HG03378 (cell line): ENCODE results near the gene CABCOCO1.
A peak's percentile ranks its signal among the peaks of the same experiment; 100 is the strongest.

Experiments
- ATAC-seq: cut with Tn5 transposase; IDR thresholded peaks from one replicate; pipeline ENCODE4 v1.9.1; 2021; ENCODE audit warnings: mild to moderate bottlenecking, moderate library complexity; ENCODE audit not compliant: unreplicated experiment

The CABCOCO1 gene

DNA sequence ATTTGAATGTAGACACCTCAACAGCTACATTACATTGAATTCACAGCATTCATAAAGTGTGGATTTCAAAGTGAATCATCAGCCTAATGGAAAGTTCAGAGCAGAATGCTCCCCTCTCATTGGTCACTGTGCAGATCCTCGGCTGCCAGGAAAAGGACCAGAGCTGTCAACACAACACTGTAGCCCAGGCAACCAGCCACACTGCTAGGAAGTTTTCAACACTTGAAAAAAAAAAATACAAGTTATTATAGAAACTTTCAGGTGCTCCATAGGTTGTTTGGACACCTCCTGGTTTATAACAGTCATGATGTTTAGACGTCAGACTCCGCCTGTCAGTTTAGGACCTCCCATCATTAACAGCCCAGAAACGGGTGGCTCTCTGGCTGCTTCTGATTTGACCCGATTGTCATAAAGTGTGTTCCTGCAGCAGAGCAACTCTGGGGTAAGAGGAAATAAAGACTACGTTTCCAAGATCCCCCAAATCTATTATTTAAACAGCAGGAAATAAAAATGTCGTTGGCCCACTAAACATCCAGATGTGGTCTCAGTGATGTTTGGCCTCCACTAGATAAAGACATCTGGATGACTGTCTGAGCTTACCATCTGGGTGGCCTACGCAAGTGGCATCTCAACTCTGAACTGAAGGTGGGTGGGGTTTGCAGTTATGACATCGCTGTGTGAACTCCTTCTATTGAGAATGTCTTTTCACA is 117.4 kb downstream of the CABCOCO1 start:
- no peak for ATAC-seq

DNA sequence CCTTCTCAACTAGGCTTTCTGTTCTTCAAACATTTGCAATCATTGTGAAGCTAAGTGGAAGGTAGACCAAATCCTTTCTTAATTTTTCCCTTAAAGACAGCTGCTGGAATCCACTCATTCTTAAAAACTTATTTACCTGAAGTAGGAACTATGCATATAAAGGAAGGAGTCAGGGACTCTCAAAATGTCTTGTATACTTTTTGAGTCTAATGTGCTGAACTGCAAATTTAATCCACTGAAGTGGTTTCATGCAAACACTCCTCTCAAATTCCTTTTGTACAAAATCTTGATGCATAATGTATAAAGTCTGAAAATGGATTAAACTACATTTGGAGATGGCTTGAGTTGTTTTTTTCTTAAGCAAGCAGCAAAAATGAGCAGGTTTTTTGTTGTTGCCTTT is 118.0 kb downstream of the CABCOCO1 start:
- ATAC-seq, result no peak

DNA sequence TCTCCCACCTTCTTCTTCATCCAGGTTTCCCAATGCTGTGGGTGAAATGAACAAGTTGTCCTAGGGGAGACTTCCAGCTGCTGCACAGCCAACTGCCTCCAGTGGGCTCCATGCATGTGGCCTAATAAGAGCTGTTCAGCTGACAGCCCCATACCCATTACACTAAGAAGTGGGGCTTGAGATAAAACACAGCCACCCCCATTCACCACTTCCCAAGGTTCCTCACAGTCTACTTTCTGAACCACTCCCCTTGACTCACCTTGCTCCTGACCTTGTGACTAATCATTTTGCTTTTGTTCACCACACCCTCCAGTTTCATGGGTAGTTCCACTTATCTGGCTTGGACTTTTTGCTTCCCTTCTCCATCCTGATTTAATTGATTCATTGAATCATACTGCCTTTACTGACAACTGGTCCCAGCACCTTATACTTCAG is 119.3 kb downstream of the CABCOCO1 start:
- ATAC-seq, result no peak

DNA sequence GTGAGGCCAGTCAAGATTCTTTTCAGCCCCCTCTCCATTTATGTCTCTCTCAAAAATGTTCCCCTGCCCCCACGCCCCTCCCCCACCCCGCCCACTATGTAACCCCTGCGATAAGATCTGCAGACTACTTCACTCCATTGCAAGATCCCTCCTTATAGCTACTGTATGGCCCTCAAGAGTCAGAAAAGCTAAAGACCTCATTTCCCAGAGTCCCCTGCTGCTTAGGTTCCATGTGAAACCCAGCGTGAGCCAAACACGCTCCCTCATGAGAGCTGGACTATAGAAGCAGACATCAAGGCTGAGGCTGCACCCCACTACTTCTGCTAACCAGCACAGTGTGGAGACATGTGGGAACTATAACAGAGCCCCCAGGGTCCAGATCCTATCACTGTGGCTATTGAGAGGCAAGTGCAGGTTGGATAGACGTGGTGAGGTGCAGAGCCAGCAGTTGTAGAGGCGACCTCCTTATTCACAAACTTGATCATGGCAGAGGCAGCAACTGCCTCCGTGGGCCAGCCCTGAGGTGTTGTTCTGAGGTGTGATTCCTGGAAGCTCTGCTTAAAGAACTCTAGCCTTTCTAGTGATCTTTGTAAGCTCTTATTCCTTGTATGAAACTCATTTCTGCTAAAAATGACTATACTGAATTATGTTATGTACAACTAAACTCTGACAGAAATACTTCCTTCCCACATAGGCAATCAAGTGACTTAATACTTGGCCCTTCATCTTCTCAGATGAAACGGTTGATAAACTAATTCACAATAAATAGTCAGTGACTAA is 121.8 kb downstream of the CABCOCO1 start:
- no peak for ATAC-seq

DNA sequence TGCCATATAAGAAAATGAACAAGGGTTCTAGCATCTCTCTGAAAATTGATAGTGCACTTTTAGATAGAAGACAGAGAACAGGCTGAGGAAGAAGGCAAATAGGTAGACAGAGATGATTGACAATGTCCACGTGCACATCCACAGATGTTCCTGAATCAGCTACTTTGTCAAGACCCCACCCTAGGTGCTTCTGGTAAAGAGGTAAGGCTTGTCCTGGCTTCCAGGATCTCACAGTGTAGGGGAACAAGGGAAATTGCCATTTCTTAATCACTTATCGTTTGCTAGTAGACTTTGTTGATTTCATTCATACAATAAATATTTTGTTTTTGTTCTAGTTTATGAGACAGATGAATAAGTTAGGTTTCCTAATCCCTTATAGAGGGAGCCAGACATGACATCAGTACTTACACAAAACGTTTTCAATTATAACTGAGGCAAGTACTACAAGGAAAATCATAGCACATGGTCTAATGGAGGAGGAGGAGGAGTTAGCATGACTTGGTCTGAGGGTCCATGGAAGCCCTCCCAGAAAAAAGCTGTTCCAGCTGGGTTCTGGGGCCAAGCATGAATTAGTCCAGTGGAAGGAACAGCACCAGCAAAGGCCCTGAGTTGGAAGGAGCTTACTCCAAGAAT is 122.9 kb downstream of the CABCOCO1 start:
- no peak for ATAC-seq

DNA sequence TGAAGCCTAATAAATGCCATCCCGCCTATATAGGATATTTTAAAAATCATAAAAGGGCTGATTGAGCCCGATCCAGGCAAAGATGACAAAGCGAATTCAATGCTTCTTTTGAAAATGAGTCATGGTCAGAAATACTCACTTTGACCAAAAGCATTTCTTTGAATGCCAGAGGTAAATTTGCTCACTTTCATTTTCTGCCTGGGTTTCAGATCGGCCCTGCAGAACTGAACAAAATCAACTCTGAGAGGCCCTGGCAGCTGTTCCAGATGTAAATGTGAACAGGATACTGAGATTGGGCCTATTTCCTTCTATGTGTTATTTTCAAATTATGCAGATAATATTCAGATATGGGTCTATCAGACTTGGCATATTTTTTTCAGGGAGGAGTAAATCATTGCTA is 124.0 kb downstream of the CABCOCO1 start:
- peak; percentile 97 for ATAC-seq

DNA sequence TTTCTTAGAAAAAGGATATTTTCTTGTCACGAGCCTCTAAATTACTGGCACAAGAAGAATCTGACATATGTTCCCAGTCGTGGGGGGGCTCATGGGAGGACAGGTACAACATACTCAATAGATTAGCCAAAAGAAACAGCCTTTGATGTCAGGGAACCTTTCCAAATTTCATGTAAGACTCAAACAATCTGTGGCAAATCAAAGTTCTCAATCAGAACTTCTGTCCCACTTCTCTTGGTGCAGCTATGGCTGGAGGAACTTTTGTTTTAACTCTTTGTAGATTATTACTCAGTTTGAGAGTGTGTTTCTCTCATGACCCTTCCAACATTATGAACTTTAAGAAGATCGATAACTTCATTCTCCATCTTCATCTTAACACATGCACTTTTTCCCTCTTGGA is 124.4 kb downstream of the CABCOCO1 start:
- no peak for ATAC-seq

DNA sequence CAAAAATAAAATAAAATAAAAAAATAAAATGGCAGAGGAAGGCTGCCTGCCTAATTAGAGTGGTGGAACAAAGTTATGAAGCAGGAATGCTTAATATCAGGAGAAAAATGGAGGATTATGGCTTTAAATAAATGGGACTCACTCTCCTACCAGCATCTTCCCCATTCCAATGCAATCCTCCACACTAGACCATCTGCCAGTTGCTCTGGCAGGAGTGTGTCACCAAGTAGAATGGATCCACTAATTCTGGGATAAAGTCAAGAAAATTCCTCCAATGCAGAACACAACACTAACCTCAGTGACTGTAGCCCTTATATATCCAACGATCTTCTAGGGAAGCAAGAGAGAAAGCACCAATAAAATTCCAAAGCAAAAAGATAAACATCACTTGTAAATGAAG is 126.3 kb downstream of the CABCOCO1 start:
- ATAC-seq, result no peak

DNA sequence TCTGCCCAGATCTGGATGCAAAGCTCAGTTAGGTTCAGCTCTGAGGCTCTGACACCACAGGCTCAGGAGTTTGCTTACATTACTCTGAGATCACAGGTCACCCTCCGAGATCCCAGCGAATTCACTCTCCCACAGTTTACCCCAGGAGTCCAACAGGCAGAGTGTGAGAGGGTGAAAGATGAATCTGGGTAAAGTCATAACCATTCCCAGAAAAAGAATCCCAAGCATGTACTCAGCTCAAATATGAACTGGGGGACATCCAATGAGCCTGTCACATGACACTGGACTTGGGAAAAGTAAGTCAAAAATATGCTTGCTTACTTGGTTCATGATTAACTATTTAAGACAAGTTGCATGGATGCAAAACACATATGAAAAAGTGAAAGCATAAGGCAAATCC is 128.5 kb downstream of the CABCOCO1 start:
- no peak for ATAC-seq

DNA sequence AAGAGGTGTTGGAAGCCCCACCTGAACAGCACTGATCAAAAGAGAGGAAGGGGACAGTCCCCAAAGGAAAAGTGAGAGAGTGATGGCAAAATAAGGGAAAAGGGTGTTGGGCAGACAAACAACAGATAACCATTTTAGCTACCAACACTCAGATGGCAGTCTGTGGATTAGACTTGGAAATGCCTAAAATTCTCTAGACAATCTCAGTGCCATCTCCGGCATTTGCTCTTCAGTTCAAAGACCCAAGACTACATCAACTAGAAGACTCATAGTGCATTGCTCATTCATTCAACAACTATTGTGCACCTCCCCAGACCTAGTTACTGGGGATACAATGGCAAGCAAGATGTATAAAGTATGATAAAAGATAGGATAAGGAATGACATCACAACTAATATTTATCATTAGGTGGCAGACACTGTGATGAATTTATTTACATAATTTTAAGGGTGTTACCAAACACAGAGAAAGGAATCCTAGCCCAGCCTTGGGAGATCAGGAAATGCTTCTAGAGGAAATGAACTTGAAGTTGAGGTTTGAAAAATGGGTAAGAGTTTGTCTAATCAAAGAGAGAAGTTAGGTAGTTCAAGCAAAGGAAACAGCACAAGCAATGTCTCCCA is 129.5 kb downstream of the CABCOCO1 start:
- no peak for ATAC-seq

DNA sequence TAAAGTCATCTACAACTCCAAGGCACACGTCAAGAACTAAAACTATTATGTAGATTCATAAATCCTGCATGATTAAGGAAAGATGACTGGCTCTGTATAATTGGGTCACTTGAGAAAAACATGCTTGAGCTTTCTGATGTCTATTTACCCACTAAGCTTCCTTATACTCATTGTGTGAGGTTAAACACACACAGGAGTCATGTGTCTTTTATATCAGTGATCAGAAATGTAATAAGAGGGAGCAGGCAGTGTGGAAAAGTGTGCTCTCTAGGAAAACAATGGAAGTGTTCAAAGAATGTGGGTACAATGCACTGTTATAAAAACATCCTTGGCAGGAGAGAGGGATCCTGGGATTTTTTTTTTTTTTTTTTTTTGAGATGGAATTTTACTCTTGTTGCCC is 130.2 kb downstream of the CABCOCO1 start:
- no peak for ATAC-seq

DNA sequence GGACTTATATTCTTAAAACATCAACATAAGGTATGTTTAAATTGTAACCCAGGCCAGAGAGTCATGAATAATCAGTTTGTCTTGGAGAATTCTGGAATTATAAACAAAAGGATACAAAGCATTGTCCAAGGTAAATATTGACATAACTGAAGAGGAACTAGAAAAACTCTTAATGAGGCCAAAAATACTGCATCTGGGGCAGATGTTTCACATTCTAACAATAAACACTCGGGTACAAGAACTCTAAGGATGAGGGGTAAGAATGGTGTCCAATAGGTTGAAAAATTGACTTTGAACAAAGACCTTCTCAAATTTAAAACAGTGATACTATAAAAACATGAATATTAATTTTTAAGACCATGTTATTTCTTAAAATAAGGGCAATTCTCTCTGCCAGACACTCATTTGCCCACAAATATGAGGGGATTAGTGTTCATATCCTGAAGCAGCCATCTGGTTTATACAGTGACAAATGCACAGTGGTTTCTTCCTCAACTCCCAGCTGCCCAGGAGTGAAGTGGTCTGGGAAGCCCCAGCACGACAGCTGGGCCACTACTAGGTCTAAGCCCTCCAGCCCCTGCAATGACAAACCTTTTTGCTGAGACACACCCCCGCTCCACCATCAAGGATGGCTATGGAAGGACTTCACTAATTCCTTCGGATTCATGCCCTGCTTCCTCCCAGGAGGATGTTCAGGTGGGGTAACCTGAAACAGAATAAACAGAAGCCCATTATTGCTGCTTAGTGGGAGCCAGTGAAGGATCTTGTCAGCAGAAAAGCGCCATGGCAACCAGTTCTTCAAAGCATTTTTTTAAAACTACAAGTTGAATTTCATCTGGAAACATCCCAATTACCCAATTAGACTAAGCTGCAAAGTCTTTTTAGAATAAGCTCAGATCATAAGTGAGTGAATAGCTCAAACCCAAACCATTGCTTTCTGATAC is 131.3 kb downstream of the CABCOCO1 start:
- ATAC-seq, result no peak

DNA sequence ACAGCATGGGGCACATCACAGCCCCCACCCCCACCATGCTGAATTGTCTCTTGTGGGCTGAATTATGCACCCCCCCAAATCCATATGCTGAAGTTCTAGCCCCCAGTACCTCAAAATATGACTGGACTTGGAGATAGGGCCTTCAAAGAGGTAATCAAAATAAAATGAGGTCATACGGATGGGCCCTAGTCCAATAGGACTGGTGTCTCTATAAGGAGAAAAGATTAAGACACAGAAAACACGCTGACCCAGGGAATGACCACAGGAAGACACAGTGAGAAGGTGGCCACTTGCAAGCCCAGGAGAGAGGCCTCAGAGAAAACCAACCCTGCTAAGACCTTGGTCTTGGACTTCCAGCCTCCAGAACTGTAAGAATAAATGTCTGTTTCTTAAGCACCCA is 132.4 kb downstream of the CABCOCO1 start:
- no peak for ATAC-seq

DNA sequence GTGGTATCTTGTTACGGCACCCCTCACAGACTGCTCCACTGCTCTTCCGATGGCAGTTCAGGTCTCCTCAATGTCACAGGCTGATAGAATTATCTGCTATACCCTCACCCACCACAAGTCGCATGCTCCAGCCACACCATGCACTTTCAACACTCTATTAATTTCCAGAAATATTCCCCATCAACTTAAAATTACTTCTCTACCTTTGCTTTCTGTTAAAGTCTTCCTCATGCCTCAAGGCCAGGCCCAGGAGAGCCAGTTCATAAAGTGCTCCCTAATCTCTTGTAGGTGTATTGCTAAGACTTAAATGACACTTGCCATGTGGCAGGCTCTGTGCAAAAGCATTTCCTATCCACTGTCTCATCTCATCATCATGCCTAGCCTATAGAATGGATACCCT is 132.8 kb downstream of the CABCOCO1 start:
- ATAC-seq, result no peak

DNA sequence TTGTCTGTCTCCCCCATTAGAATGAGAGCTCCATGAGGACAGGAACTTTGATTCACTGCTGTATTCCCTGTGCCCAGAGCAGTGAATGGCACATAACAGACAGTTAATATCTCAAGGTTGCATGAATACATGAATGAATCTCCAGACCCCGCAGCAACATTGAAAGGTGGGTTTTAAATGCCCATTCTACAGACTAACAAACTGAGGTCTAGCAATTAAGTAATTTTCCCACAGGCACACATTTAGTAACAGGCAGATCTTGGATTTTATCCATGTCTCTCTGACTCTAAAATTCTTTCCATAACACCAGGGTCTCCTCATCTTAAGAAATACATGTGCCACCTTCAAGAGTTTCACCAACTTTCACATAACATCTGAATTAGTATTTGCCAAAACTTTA is 134.1 kb downstream of the CABCOCO1 start:
- no peak for ATAC-seq

DNA sequence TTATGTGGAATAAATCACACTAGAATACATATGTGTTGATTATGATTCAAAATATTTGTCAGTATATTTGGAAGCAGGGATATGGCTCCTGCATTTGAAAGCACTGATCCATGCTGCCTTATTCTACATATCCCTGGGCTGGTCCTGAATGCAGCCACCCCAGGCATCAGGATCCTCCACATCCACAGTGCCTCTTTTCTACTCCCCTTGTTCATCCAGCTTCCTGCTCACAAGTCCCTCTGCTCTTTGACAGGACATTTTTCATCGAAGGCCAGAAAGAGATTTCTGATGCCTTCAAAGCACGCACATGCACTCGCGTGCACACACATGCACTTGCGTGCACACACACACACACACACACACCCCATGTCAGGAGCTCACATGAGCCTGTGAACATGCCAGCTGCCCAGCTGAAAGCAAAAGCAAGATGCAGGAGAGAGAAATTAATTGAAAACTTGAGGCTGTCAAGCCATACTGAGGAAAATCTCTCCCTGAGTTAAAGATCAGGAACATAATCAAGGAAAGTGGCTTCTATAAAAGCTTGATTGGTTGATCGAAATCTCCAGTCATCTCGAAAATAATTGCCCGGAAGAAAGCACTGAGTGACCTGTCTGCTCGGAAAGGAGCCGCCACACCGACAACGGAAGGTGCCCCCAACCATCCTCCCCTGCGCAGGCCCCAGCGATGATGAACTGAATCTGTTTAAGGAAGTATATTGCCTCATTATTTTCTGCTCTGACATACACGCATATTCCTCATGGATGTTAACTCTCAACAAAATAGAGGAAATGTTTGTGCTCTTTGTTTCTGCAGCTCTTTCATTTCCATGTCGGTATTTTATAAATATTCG is 134.8 kb downstream of the CABCOCO1 start:
- ATAC-seq, result no peak

DNA sequence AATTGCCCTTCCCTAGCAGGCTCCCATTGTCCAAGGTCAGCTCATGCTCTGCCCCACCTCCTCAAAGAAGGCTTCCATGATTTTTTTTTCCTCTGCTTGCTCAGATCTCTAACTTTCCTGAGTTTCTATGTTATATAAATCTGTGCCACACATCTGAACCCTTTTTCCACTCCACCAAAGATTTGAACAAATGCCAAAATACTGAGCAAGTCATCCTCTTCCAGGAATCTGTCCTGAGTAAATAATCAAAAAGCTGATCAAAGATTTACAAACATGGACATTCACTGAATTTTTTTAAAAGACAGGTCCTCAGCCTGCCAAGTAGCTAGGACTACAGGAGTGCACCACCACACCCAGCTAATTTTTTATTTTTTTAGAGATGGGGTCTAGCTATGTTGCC is 136.0 kb downstream of the CABCOCO1 start:
- ATAC-seq, result no peak

DNA sequence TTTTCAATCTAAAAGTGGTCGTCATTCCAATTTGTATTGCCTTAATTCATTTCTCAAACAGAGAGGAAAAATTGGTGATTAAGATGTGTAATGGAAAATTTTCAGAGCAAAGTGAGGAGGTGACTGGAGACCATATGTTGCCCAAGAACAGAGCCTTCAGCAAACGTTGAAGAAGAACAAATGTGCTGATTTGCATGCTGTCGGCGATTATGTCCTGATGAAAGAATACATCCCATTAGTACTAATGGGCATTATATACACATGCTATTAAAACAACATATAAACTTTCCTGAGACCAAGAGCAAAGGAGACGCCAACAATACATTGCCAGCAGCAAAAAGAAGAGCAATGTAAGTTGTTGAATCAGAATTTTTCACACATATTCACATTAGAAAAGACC is 138.8 kb downstream of the CABCOCO1 start:
- no peak for ATAC-seq

DNA sequence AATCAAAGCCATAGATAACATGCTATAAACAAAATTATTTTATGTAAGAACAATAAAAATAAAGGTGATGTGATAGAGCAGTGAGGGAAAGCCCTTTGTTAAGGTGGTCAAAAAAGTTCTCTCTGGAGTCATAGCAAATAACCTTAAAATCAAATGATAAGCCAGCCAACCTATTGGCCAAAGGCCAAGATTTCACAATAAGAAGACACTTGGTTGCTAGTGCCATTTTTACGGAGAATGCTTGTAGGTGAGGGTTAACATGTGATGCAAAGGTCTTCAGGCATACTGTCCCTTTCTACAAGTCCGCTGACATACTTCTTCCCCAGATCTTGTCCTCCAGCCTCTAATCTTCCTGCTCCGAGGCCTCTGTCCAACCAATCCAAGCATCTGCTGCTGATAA is 140.5 kb downstream of the CABCOCO1 start:
- no peak for ATAC-seq

DNA sequence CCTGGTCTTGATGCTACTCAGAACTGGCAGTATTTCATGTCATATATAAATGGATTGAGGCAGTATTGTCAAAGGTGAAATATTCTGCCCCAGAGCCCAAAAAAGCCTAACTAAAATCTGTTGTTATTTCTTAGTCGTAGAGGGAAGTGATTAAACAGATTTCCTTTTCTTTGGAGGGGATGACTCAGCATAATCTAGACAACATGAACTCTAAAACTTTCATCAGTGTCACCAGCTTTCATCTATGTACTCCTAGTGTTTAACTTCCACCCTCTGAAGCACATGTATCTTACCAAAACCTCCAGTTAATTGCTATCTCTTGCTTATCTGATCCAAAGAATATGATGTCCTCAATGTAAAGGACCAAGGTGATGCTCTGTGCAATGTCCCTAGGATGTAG is 141.7 kb downstream of the CABCOCO1 start:
- ATAC-seq, result no peak
